Muscle layer of colon (tissue), 2 donors: ENCODE data around the gene DSCAM.
"Not testable (repeated sequence)": the region's sequence is repeated elsewhere in the genome, so short reads cannot be mapped to it uniquely, and the experiment has no call there.

Experiments
- H3K27ac ChIP-seq: one replicate; pipeline ENCODE4 v1.7.0; 2013; ENCODE audit warnings: low read depth, mild to moderate bottlenecking, low read length, moderate library complexity
- H3K27me3 ChIP-seq, 2 donors: one replicate each; pipeline ENCODE4 v1.7.0; 2013; ENCODE audit warnings: low read length in 2 of 2, mild to moderate bottlenecking in 2 of 2; ENCODE audit not compliant: insufficient read depth in 2 of 2, control insufficient read depth in 1 of 2
- H3K36me3 ChIP-seq: one replicate; pipeline ENCODE4 v1.7.0; 2013; ENCODE audit warnings: mild to moderate bottlenecking, low read length; ENCODE audit not compliant: insufficient read depth
- H3K4me1 ChIP-seq: one replicate; pipeline ENCODE4 v1.7.0; 2013; ENCODE audit warnings: mild to moderate bottlenecking, low read length; ENCODE audit not compliant: insufficient read depth
- H3K4me3 ChIP-seq, 2 donors: one replicate each; pipeline ENCODE4 v1.7.0; 2013; ENCODE audit warnings: low read length in 2 of 2, low read depth in 1 of 2, mild to moderate bottlenecking in 1 of 2, moderate library complexity in 1 of 2
- H3K9ac ChIP-seq: one replicate; pipeline ENCODE4 v1.7.0; 2013; ENCODE audit warnings: low read length
- H3K9me3 ChIP-seq: one replicate; pipeline ENCODE4 v1.7.0; 2013; ENCODE audit warnings: mild to moderate bottlenecking, low read length
- donor health status: abdominal sarcoma.
- donor health status: Adenocarcinoma of cecum.

The DSCAM gene

DNA sequence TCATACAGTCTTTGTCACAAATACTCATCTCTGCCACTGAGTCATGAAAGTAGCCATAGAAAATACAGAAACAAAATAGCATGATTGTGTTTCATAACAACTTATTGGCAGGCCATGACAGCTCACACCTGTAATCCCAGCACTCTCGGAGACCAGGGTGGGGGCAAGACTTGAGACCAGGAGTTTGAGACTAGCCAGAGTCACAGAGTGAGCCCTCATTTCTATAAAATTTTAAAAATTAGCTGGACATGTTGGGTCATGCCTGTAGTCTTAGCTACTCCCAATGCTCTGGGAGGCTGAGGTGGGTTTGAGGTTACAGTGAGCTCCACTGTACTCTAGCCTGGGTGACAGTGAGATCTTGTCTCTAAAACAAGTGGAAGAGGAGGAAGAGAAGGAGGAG is 568.6 kb downstream of the DSCAM start:
- Histone ChIP-seq H3K27me3 (no peaks in the 10 kb centered on the region), H3K4me3 (no peak overlapping the region), H3K9ac (no peak overlapping the region), H3K27ac (no peak overlapping the region), H3K4me1 (no peaks in the 10 kb centered on the region), H3K36me3 (no peaks in the 10 kb centered on the region), H3K9me3 (no peaks in the 10 kb centered on the region)

DNA sequence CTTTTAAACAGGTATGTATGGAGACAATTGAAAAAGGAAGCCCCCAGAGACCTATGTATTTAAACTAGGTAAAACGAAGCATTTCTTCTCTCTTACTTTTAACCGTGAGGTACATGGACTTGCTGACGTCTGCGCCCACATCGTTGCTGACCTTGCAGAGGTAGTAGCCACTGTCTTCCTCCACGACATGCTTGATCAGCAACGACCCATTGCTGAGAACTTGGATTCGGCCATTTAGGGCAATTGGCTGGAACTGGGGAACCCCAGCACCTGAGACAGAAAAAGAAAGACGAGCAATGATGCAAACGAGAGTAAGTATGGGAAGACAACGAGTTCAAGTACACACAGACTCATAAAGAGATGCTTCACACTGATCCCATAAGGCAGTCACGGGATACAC is 571.0 kb downstream of the DSCAM start:
- H3K9ac ChIP-seq: no peak overlapping the region
- H3K36me3 ChIP-seq: no peaks in the 10 kb centered on the region
- no peak overlapping the region for H3K4me3 ChIP-seq
- no peaks in the 10 kb centered on the region for H3K9me3 ChIP-seq
- no peaks in the 10 kb centered on the region for H3K27me3 ChIP-seq
- no peaks in the 10 kb centered on the region for H3K4me1 ChIP-seq
- no peak overlapping the region for H3K27ac ChIP-seq

DNA sequence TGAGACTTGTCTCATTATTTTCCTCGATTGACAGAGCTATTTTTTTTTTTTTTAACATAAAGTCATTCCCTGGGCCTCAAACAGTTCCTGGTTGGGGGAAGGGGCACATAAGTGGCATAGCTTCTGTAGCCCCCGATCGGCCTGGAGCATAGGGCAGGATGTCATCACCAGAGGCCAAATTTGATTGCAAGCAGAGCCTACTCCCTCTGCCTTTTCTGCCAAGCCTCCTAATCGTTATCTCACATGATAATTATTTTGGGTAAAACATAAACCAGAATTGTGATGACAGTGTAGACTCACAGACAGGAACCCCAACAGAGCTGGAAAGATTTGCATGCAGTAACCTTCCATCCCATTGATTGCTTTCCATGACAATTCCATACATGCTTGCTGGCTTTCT is 574.9 kb downstream of the DSCAM start:
- Histone ChIP-seq H3K36me3 (no peaks in the 10 kb centered on the region), H3K27ac (no peak overlapping the region), H3K27me3 (no peaks in the 10 kb centered on the region), H3K4me3 (no peak overlapping the region), H3K4me1 (no peaks in the 10 kb centered on the region), H3K9me3 (no peaks in the 10 kb centered on the region), H3K9ac (no peak overlapping the region)

- Histone ChIP-seq H3K27ac (no peak overlapping the region), H3K9me3 (no peaks in the 10 kb centered on the region), H3K4me1 (no peaks in the 10 kb centered on the region), H3K4me3 (no peak overlapping the region), H3K9ac (no peak overlapping the region), H3K36me3 (no peaks in the 10 kb centered on the region), H3K27me3 (no peaks in the 10 kb centered on the region)
Observed at GRCh38 chr21:40271164-40271563, 575.8 kb downstream of the DSCAM start.

- Histone ChIP-seq H3K4me1 (no peaks in the 10 kb centered on the region), H3K9me3 (no peaks in the 10 kb centered on the region), H3K36me3 (no peaks in the 10 kb centered on the region), H3K9ac (no peak overlapping the region), H3K4me3 (no peak overlapping the region), H3K27ac (no peak overlapping the region), H3K27me3 (no peaks in the 10 kb centered on the region)
Observed at GRCh38 chr21:40270047-40270446, 576.9 kb downstream of the DSCAM start.

GRCh38 chr21:40269239-40269638 is 577.7 kb downstream of the DSCAM start:
- no peak overlapping the region for H3K4me3 ChIP-seq
- no peaks in the 10 kb centered on the region for H3K27me3 ChIP-seq
- H3K27ac ChIP-seq: no peak overlapping the region
- no peaks in the 10 kb centered on the region for H3K4me1 ChIP-seq
- H3K36me3 ChIP-seq: no peaks in the 10 kb centered on the region
- H3K9me3 ChIP-seq: no peaks in the 10 kb centered on the region
- H3K9ac ChIP-seq: no peak overlapping the region

GRCh38 chr21:40258456-40258855 is 588.5 kb downstream of the DSCAM start:
- H3K27me3 ChIP-seq, H3K36me3 ChIP-seq, H3K4me1 ChIP-seq, H3K4me3 ChIP-seq, H3K27ac ChIP-seq, H3K9ac ChIP-seq, H3K9me3 ChIP-seq: not testable (repeated sequence)

GRCh38 chr21:40257342-40257741 is 589.6 kb downstream of the DSCAM start:
- Histone ChIP-seq H3K4me3 (no peak overlapping the region), H3K9me3 (no peaks in the 10 kb centered on the region), H3K4me1 (no peaks in the 10 kb centered on the region), H3K27me3 (no peaks in the 10 kb centered on the region), H3K27ac (no peak overlapping the region), H3K36me3 (no peaks in the 10 kb centered on the region), H3K9ac (no peak overlapping the region)

GRCh38 chr21:40255518-40256444 is 591.2 kb downstream of the DSCAM start:
- no peak overlapping the region for H3K27ac ChIP-seq
- no peaks in the 10 kb centered on the region for H3K36me3 ChIP-seq
- H3K9me3 ChIP-seq: peaks cover 4% of the 10 kb centered on the region
- no peak overlapping the region for H3K9ac ChIP-seq
- no peaks in the 10 kb centered on the region for H3K4me1 ChIP-seq
- H3K4me3 ChIP-seq: no peak overlapping the region
- H3K27me3 ChIP-seq: no peaks in the 10 kb centered on the region

- H3K27ac ChIP-seq: no peak overlapping the region
- no peaks in the 10 kb centered on the region for H3K4me1 ChIP-seq
- H3K9ac ChIP-seq: no peak overlapping the region
- no peaks in the 10 kb centered on the region for H3K36me3 ChIP-seq
- peaks cover 4% of the 10 kb centered on the region for H3K9me3 ChIP-seq
- no peaks in the 10 kb centered on the region for H3K27me3 ChIP-seq
- no peak overlapping the region for H3K4me3 ChIP-seq
Observed at GRCh38 chr21:40254540-40255465, 592.2 kb downstream of the DSCAM start.

DNA sequence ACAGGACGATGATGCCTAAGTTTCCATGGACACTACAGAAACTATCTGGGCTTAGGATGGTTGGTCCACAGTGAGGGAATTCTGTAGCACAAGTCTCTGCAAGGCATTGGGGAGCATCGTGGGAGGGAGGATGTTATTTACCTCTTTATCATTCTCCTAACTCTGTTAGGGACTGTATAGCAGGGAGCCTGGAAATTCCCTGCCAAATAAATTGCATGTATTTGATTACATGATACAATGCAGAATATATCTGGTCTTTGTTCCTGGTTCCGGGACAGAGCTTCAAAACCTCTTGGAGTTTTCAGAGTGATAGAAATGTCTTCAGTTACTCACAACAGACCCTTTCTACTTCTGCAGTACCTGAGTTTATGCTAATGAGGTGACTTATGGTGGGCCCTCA is 593.8 kb downstream of the DSCAM start:
- no peak overlapping the region for H3K27ac ChIP-seq
- no peak overlapping the region for H3K4me3 ChIP-seq
- H3K27me3 ChIP-seq: no peaks in the 10 kb centered on the region
- peaks cover 4% of the 10 kb centered on the region for H3K9me3 ChIP-seq
- no peaks in the 10 kb centered on the region for H3K36me3 ChIP-seq
- no peak overlapping the region for H3K9ac ChIP-seq
- no peaks in the 10 kb centered on the region for H3K4me1 ChIP-seq
